ENCODE data around the gene COL27A1.

COL27A1 gene

DNA sequence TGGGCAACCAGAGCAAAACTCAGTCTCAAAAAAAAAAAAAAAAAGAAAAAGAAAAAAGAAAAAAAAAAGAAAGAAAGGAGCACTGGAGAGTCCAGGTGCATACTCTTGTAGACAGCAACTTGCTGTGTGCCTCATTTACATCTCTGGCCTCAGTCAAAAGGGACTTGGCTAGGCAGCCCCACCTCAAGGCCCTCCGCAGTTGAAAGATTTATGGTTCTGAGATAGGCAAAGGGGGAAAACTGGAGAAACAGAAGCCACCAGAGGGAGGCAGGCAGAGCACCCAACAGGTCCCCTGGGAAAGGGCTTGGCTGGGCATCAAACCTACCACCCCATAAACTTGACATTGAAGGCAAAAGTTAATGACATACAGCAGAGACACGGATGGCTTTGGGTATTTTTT is 180.4 kb downstream of the COL27A1 start:
- DNase-seq (ENCODE audit: low read depth), result no peak

DNA sequence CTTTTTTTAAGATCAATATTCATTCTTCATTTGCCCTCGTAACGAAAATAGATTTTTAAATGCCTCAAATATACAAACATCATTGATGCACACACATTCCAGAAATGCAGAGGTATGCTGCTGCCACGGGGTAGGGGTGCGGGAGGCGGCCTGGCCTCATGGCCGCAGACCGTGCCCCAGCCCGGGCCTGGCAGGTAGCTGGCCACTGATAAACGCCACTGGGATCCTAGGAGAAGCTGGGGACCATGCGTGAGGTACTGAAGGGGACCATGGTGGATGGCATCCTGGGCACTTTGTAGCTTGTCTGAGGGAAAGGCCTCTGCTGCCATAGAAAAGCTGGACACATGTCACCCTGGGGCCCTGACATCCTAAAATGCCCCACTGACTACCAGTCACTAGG is 180.8 kb downstream of the COL27A1 start:
- DNase-seq (ENCODE audit: low read depth), result no peak
- no peak overlapping the region for H3K4me3 ChIP-seq (ENCODE audit: low read depth, low read length)
- TF ChIP-seq, protein P1, sequence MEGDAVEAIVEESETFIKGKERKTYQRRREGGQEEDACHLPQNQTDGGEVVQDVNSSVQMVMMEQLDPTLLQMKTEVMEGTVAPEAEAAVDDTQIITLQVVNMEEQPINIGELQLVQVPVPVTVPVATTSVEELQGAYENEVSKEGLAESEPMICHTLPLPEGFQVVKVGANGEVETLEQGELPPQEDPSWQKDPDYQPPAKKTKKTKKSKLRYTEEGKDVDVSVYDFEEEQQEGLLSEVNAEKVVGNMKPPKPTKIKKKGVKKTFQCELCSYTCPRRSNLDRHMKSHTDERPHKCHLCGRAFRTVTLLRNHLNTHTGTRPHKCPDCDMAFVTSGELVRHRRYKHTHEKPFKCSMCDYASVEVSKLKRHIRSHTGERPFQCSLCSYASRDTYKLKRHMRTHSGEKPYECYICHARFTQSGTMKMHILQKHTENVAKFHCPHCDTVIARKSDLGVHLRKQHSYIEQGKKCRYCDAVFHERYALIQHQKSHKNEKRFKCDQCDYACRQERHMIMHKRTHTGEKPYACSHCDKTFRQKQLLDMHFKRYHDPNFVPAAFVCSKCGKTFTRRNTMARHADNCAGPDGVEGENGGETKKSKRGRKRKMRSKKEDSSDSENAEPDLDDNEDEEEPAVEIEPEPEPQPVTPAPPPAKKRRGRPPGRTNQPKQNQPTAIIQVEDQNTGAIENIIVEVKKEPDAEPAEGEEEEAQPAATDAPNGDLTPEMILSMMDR (IDR thresholded peaks at IDR 0.05; ENCODE audit: low read depth, low read length), result no peak
- TF ChIP-seq MYC (IDR thresholded peaks at IDR 0.05; ENCODE audit: low read depth, low read length), result no peak
- no peak for TF ChIP-seq POLR2A (IDR thresholded peaks at IDR 0.05; ENCODE audit: extremely low read depth, insufficient read length)

More for the DNA sequence above, 180.4 kb downstream of the COL27A1 start:
- no peak overlapping the region for H3K4me3 ChIP-seq (ENCODE audit: low read depth, low read length)
- no peak for TF ChIP-seq MYC (IDR thresholded peaks at IDR 0.05; ENCODE audit: low read depth, low read length)
- TF ChIP-seq, protein P1 (IDR thresholded peaks at IDR 0.05; ENCODE audit: low read depth, low read length), result no peak
- TF ChIP-seq POLR2A (IDR thresholded peaks at IDR 0.05; ENCODE audit: extremely low read depth, insufficient read length), result no peak
- TF ChIP-seq, protein P2, sequence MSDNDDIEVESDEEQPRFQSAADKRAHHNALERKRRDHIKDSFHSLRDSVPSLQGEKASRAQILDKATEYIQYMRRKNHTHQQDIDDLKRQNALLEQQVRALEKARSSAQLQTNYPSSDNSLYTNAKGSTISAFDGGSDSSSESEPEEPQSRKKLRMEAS (IDR thresholded peaks at IDR 0.05; ENCODE audit: low read depth, low read length), result no peak

DNA sequence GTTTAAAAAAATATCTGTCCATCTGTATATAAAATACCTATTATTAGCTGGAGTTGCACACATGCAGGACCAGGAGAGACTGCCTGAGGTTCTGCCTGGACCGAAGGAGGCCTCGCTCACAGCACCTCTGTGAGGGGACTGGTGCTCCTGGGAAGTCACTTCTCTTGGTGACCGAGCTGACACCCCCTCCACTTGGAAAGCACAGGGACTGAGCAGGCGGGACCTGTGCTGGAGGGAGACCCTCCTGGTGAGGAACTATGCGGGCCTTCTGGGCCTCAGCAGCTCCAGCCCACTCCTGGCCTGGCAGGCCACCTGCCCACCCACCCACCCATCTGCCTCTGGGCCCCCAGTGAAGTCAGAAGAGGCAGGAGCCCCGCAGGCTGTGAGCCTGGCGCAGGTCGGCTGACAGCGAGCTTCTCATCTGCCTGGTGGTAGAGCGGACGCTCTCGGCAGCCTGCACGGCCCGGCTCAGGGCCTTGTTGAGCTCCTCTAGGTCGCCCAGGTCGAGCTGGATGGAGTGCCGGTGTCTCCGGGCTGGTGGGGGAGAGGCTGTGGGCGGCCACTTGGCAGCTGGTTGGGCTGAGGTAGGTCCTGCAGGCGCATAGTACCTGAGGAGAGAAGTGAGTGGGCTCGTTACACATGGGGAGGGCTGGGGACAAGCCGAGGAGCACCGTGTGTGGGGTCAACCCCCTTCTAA is 181.5 kb downstream of the COL27A1 start:
- H3K4me3 ChIP-seq (ENCODE audit: low read depth, low read length), result no peak overlapping the region
- TF ChIP-seq, protein P2 (IDR thresholded peaks at IDR 0.05; ENCODE audit: low read depth, low read length), result no peak
- TF ChIP-seq, protein P1 (IDR thresholded peaks at IDR 0.05; ENCODE audit: low read depth, low read length), result no peak
- TF ChIP-seq POLR2A (IDR thresholded peaks at IDR 0.05; ENCODE audit: extremely low read depth, insufficient read length) (no peak), MYC (IDR thresholded peaks at IDR 0.05; ENCODE audit: low read depth, low read length) (no peak)
- DNase-seq (ENCODE audit: low read depth), result no peak

DNA sequence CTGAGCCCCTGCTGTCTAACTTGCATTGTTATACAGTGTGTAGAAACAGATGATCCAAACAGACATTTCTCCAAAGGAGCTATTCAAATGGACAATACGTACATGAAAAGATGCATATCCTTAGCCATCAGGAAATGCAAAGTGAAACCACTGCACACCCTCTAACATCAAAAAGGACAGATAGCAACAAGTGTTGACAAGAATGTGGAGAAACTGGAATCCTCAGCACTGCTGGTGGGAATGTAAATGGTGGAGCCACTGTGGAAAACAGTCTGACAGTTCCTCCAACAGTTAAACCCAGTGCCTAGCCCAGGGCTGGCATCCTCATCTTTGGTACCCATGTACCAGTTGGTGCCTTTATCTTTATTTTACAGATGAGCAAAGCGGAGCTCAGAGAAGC is 182.8 kb downstream of the COL27A1 start:
- no peak overlapping the region for H3K4me3 ChIP-seq (ENCODE audit: low read depth, low read length)
- no peak for DNase-seq (ENCODE audit: low read depth)
- no peak for TF ChIP-seq POLR2A (IDR thresholded peaks at IDR 0.05; ENCODE audit: extremely low read depth, insufficient read length)

DNA sequence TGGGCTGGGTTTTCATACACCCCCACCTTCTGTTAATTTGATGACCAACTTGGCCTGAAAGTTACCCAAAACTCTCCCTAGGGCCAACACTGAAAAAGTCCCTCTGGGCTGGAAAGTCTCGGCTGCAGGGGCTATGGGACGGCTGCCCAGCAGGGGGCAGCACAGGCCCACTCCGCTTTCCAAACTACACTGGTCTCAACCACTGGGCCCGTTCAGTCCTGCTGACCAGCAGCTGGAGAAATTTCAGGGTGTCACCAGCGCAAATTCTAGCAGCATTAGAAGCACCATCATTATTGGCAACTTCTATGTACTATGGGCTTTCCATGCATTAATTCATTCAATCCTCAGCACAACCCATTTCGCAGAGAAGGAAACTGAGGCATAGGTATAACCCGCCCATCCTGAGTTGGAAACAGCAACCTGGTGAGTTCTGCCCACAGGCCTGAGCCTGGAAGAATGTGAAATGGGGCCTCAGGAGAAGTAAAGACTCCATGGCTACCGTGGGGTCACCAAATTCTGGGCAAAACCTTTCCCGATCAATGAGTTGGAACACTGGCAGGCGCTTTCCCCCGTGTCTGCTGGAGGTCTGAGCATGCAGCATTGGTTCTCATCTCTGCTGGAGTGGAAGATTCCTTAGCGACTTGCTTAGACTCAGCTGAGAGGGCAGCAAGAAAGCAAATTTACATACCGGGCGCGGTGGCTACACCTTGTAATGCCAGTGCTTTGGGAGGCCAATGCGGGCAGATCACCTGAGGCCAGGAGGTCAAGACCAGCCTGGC is 184.0 kb downstream of the COL27A1 start:
- no peak overlapping the region for H3K4me3 ChIP-seq (ENCODE audit: low read depth, low read length)
- TF ChIP-seq, protein P2 (IDR thresholded peaks at IDR 0.05; ENCODE audit: low read depth, low read length), result no peak
- TF ChIP-seq, protein P1 (IDR thresholded peaks at IDR 0.05; ENCODE audit: low read depth, low read length), result peak; percentile 96
- DNase-seq (ENCODE audit: low read depth), result peak; percentile 73

DNA sequence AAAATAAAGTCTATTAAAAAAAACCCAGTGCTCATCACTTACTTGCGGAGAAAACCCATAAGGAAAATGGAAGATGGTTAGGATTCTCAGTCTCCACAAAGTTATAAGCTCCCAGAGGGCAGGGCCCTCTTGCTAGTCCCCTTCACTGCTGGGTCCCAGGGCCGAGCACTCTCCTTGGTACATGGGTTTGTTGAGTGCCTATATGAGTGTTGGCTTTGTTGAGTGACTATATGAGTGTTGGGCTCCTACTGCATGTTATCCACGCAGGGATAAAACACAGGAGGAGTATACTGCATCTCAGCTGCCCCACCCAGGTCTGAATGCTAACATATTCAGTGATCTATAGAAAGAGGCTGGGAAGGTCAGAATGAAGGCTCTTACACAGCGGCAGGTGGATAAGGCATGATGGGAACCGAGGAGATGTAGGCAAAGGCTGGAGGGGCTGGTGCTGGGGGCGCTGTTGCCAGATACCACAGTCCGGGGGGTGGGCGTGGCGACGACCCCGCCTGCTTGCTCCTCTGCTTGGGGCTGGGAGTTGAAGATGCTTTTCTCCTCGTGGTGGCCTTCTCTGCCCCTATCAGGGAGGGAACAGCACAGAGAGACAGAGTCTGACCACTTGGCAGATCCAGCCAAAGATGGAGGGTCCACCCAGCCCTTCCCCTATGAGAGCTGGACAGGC is 186.0 kb downstream of the COL27A1 start:
- DNase-seq (ENCODE audit: low read depth), result no peak
- no peak overlapping the region for H3K4me3 ChIP-seq (ENCODE audit: low read depth, low read length)
- no peak for TF ChIP-seq POLR2A (IDR thresholded peaks at IDR 0.05; ENCODE audit: extremely low read depth, insufficient read length)
- TF ChIP-seq, protein P1 (IDR thresholded peaks at IDR 0.05; ENCODE audit: low read depth, low read length), result no peak
- no peak for TF ChIP-seq MYC (IDR thresholded peaks at IDR 0.05; ENCODE audit: low read depth, low read length)
- TF ChIP-seq, protein P2 (IDR thresholded peaks at IDR 0.05; ENCODE audit: low read depth, low read length), result no peak

Measured in NB4 (cell line).